Activated CD4-positive, alpha-beta T cell treated with anti-CD3 and anti-CD28 coated beads for 36 hours (primary cell): Measurements from ENCODE around the gene UBC. TPM values are rescaled to one million over a fixed set of nuclear protein-coding genes. Genes with fewer than 3 reads are reported as not detected.
"Not testable (repeated sequence)": the region's sequence is repeated elsewhere in the genome, so short reads cannot be mapped to it uniquely, and the experiment has no call there.

ENCODE experiments used
- ATAC-seq: fragments of 200-7000 bp; cut with Tn5 transposase; one replicate; pipeline ENCODE4 v1.10.0; 2021; ENCODE audit warnings: mild to moderate bottlenecking, moderate library complexity
- CTCF ChIA-PET: fragments of 350-600 bp; sonication (Branson Sonifier 250); formaldehyde crosslinking; loops from one replicate; lab custom pipeline; 2021; ENCODE audit warnings: antibody characterized with exemption; lab: Charles Lee
- POLR2A ChIA-PET: fragments of 350-600 bp; sonication (Branson Sonifier 250); formaldehyde crosslinking; loops from one replicate; lab custom pipeline; 2021; ENCODE audit warnings: antibody characterized with exemption, inconsistent platforms; lab: Charles Lee
- DNase-seq: peaks from one replicate; pipeline ENCODE4 v3.0.0-alpha.2; 2020
- H3K27ac Mint-ChIP-seq: one replicate; pipeline ENCODE4 v1.8.0; 2021; ENCODE audit warnings: mixed read lengths
- H3K27me3 Mint-ChIP-seq: one replicate; pipeline ENCODE4 v1.8.0; 2021; ENCODE audit warnings: mixed read lengths
- H3K36me3 Mint-ChIP-seq: one replicate; pipeline ENCODE4 v1.8.0; 2021; ENCODE audit warnings: low read depth, mixed read lengths
- H3K4me1 Mint-ChIP-seq: one replicate; pipeline ENCODE4 v1.8.0; 2021; ENCODE audit warnings: mixed read lengths
- H3K4me3 Mint-ChIP-seq: one replicate; pipeline ENCODE4 v1.8.0; 2021; ENCODE audit warnings: mild to moderate bottlenecking, moderate library complexity, mixed read lengths
- H3K9me3 Mint-ChIP-seq: one replicate; pipeline ENCODE4 v1.8.0; 2021; ENCODE audit warnings: low read depth, mixed read lengths
- intact Hi-C, 2 experiments: fragments of 100-400 bp; cut with DNase I in 1 of 2; cut with micrococcal nuclease in 1 of 2; formaldehyde crosslinking; loops; one replicate each; pipeline versions ENCODE4 v1.14.2 to v1.15.1; 2022 to 2024; cut with DNase I, micrococcal nuclease
- total RNA-seq, 2 experiments: library from RNA; stranded (reverse); gene quantifications; one replicate each; pipeline ENCODE4 v1.2.3, GENCODE V29; 2021

Gene UBC
- total RNA-seq, 2 experiments from 2014 or later = 809 to 936 TPM

- H3K36me3 Mint-ChIP-seq = peaks cover 38% of the 10 kb centered on the region
Measured at GRCh38 chr12:124915239-124916236, 1.1 kb upstream of the UBC start.

GRCh38 chr12:124913474-124914391 lies 717 bp downstream of the UBC start:
- Mint-ChIP-seq H3K4me1 (peaks cover 72% of the 10 kb centered on the region), H3K36me3 (peaks cover 42% of the 10 kb centered on the region), H3K27ac (peak overlapping the region; percentile 100), H3K27me3 (no peaks in the 10 kb centered on the region), H3K4me3 (peak overlapping the region; percentile 100), H3K9me3 (no peaks in the 10 kb centered on the region)
- DNase-seq (peak; percentile 98), ATAC-seq (peak; percentile 41)
- CTCF ChIA-PET = interaction anchor here (0.7 to 7.9 kb wide), 2 partner anchors 26 to 168 kb away, joined by 3 to 92 read pairs; no protein-coding TSS in a partner anchor
- POLR2A ChIA-PET = interaction anchor here (0.6 to 4.1 kb wide), 6 partner anchors 8 to 139 kb away, joined by 3 to 39 read pairs (median 5); no protein-coding TSS in a partner anchor
- intact Hi-C loops = loop anchor here (1.0 to 10.0 kb wide), 6 partner anchors 14 to 1939 kb away; partner anchors contain the start of genes NCOR2 (in 1 of the 2), OGFOD2 (in 1 of the 2), RILPL2 (in 1 of the 2) and SBNO1 (in 1 of the 2)

More at GRCh38 chr12:124915239-124916236, 1.1 kb upstream of the UBC start:
- ChIA-PET POLR2A (interaction anchor here (0.6 to 4.1 kb wide), 4 partner anchors 12 to 1281 kb away, joined by 3 to 39 read pairs (median 8); no protein-coding TSS in a partner anchor), CTCF (interaction anchor here (0.7 to 8.3 kb wide), 4 partner anchors 9 to 876 kb away, joined by 3 to 92 read pairs (median 46); no protein-coding TSS in a partner anchor)
- no peak for DNase-seq
- intact Hi-C loops = loop anchor here (2.0 to 10.0 kb wide), 8 partner anchors 53 to 1941 kb away; partner anchors contain the start of genes BRI3BP (in 1 of the 2), CCDC92 (in 1 of the 2), NCOR2 (in 1 of the 2) and OGFOD2 (in 1 of the 2)
- H3K4me1 Mint-ChIP-seq = peaks cover 81% of the 10 kb centered on the region
- ATAC-seq = no peak
- no peaks in the 10 kb centered on the region for H3K27me3 Mint-ChIP-seq
- H3K27ac Mint-ChIP-seq = peak overlapping the region; percentile 100
- H3K4me3 Mint-ChIP-seq = peak overlapping the region; percentile 100
- H3K9me3 Mint-ChIP-seq = no peaks in the 10 kb centered on the region

GRCh38 chr12:124912529-124913287 lies 1.7 kb downstream of the UBC start:
- Mint-ChIP-seq H3K27ac (peak overlapping the region; percentile 100), H3K4me3 (peak overlapping the region; percentile 100), H3K36me3 (peaks cover 42% of the 10 kb centered on the region), H3K4me1 (peaks cover 62% of the 10 kb centered on the region)
- ATAC-seq, H3K27me3 Mint-ChIP-seq, H3K9me3 Mint-ChIP-seq, DNase-seq: not testable (repeated sequence)
- intact Hi-C loops = loop anchor here in 1 of 2 experiments (10.0 kb wide), 3 partner anchors 1478 to 1938 kb away; partner anchors contain the start of genes OGFOD2, RILPL2 and SBNO1
- ChIA-PET POLR2A (interaction anchor here (4.1 kb wide), 1 partner anchor 28 kb away, joined by 39 read pairs; no protein-coding TSS in a partner anchor), CTCF (interaction anchor here (7.9 kb wide), 1 partner anchor 27 kb away, joined by 92 read pairs; no protein-coding TSS in a partner anchor)

- H3K27me3 Mint-ChIP-seq, ATAC-seq, H3K9me3 Mint-ChIP-seq, DNase-seq: not testable (repeated sequence)
- intact Hi-C loops = loop anchor here in 1 of 2 experiments (10.0 kb wide), 3 partner anchors 1477 to 1937 kb away; partner anchors contain the start of genes OGFOD2, RILPL2 and SBNO1
- H3K27ac Mint-ChIP-seq = peak overlapping the region; percentile 84
- CTCF ChIA-PET = interaction anchor here (0.6 to 3.9 kb wide), 3 partner anchors 24 to 1210 kb away, joined by 3 to 41 read pairs (median 4); no protein-coding TSS in a partner anchor
- peaks cover 42% of the 10 kb centered on the region for H3K36me3 Mint-ChIP-seq
- POLR2A ChIA-PET = interaction anchor here (0.6 to 3.2 kb wide), 6 partner anchors 8 to 138 kb away, joined by 3 to 22 read pairs (median 6); no protein-coding TSS in a partner anchor
- H3K4me3 Mint-ChIP-seq = peak overlapping the region; percentile 38
- H3K4me1 Mint-ChIP-seq = peaks cover 53% of the 10 kb centered on the region
Measured at GRCh38 chr12:124911521-124911920, 2.9 kb downstream of the UBC start.

DNA sequence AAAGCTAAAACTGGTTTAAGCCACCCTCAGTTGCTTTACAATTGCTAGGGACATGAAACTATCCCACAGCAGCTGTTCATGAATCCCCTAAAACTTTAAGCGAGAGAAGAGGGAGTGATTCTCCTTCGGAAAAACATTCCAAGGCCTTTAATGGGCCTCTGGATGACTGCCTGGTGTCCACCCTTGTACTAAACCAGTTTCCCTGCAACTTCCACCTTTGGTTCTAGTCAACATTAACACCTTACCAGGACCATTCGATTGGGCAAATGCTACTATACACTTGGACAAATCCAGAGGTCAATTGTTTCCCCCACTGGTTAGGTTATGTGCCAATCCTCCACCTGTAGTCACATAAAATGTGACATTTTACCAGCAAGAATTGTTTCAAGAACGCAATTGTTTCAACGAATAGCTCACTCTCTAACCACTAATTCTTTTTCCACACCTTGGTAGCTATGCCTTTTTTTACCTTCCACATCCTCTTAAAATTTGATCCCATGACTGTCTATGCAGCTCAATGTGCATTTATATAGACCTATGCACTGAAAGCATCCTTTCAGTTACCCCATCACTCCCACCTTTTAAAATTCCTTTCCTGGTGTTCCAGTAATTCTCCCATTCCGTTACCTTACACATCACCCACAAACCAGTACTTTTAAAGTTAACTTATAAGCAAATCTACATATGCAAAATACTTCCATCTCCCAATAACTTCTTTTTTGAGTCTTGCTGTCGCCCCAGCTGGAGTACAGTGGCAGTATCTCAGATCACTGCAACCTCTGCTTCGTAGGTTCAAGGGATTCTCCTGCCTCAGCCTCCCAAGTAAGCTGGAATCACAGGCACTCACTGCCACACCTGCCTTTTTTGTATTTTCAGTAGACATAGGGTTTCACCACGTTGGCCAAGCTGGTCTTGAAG lies 3.6 kb downstream of the UBC start:
- H3K36me3 Mint-ChIP-seq = peaks cover 42% of the 10 kb centered on the region
- ATAC-seq (no peak), DNase-seq (no peak)
- no peaks in the 10 kb centered on the region for H3K9me3 Mint-ChIP-seq
- CTCF ChIA-PET = interaction anchor here (0.6 to 3.9 kb wide), 5 partner anchors 9 to 1209 kb away, joined by 3 to 41 read pairs (median 4); no protein-coding TSS in a partner anchor
- no peaks in the 10 kb centered on the region for H3K27me3 Mint-ChIP-seq
- peak overlapping the region; percentile 38 for H3K4me3 Mint-ChIP-seq
- peaks cover 48% of the 10 kb centered on the region for H3K4me1 Mint-ChIP-seq
- peak overlapping the region; percentile 84 for H3K27ac Mint-ChIP-seq
- POLR2A ChIA-PET = interaction anchor here (0.6 to 3.2 kb wide), 9 partner anchors 8 to 144 kb away, joined by 3 to 22 read pairs (median 5); no protein-coding TSS in a partner anchor
- intact Hi-C loops = loop anchor here in 1 of 2 experiments (10.0 kb wide), 3 partner anchors 1476 to 1936 kb away; partner anchors contain the start of genes OGFOD2, RILPL2 and SBNO1

DNA sequence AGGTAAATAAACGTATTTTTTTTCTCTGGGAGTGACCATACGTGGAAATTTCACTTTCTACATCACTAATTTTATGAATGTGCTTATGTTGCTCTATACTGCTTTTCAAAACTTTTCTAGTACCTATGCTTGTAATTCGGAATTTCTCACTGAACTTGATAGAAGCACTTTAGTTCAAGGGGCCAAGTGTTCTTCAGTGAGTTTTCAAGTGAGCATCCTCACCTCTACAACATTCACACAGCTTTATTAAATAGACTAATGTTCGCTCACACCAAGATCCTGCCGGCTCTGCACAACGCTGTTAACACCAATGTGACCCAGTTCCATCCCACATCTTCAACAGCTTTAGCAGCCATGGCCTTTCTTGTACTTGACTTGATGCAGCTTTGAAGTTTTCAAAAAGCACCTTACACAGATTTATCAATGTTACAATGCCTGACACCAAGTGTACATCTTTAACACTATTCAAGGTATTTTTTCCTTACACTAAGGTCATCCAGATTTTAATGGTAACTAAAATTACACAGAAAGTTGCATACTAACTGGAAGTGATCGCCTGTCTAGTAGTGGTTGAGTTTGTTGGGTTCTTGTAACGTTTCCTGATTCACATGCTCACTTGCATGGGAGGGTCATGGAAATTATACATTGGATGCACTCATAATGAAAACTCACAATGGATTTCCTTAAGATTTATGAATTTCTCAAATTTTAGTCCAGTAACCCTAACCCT lies 4.5 kb downstream of the UBC start:
- peaks cover 42% of the 10 kb centered on the region for H3K4me1 Mint-ChIP-seq

GRCh38 chr12:124906606-124907261 lies 7.7 kb downstream of the UBC start:
- DNase-seq (peak; percentile 93), ATAC-seq (peak; percentile 88)
- CTCF ChIA-PET = interaction anchor here (0.6 to 5.0 kb wide), 28 partner anchors 10 to 222 kb away, joined by 3 to 104 read pairs (median 4); no protein-coding TSS in a partner anchor
- intact Hi-C loops = loop anchor here (1.0 to 10.0 kb wide), 6 partner anchors 33 to 278 kb away; partner anchors contain the start of genes AACS (in 1 of the 2), BRI3BP (in 1 of the 2), SCARB1 (in 1 of the 2) and TMEM132B (in 1 of the 2)
- Mint-ChIP-seq H3K27ac (peak overlapping the region; percentile 28), H3K27me3 (no peaks in the 10 kb centered on the region), H3K4me1 (peaks cover 25% of the 10 kb centered on the region), H3K36me3 (peaks cover 16% of the 10 kb centered on the region), H3K4me3 (no peak overlapping the region), H3K9me3 (no peaks in the 10 kb centered on the region)
- POLR2A ChIA-PET = interaction anchor here (0.6 to 1.3 kb wide), 3 partner anchors 11 to 33 kb away, joined by 3 to 9 read pairs (median 5); no protein-coding TSS in a partner anchor

More for the DNA sequence above, 4.5 kb downstream of the UBC start:
- ATAC-seq = no peak
- Mint-ChIP-seq H3K27ac (peak overlapping the region; percentile 84), H3K4me3 (peak overlapping the region; percentile 38), H3K36me3 (peaks cover 42% of the 10 kb centered on the region), H3K9me3 (no peaks in the 10 kb centered on the region), H3K27me3 (no peaks in the 10 kb centered on the region)
- ChIA-PET POLR2A (interaction anchor here (1.1 to 3.2 kb wide), 5 partner anchors 8 to 35 kb away, joined by 3 to 22 read pairs (median 8); no protein-coding TSS in a partner anchor), CTCF (interaction anchor here (0.6 to 3.9 kb wide), 3 partner anchors 10 to 35 kb away, joined by 4 to 41 read pairs (median 7); no protein-coding TSS in a partner anchor)
- intact Hi-C loops = loop anchor here in 1 of 2 experiments (5.0 to 10.0 kb wide), 5 partner anchors 157 to 1935 kb away; partner anchors contain the start of genes AACS, OGFOD2, RILPL2 and SBNO1
- no peak for DNase-seq
